Embryonic facial prominence (tissue), 1 donor: ENCODE data around the gene TRPC4AP.

ENCODE experiments used
- DNase-seq: peaks from one replicate; pipeline ENCODE4 v3.0.0-alpha.2; 2016; ENCODE audit errors: extremely low spot score

TRPC4AP gene

GRCh38 chr20:35001596-35002362 is 90.8 kb downstream of the TRPC4AP start:
- no peak for DNase-seq

- DNase-seq, result no peak
Measured at GRCh38 chr20:35000922-35001595, 91.5 kb downstream of the TRPC4AP start.

GRCh38 chr20:35000311-35000921 is 92.2 kb downstream of the TRPC4AP start:
- no peak for DNase-seq

- DNase-seq, result no peak
Measured at GRCh38 chr20:34999782-35000181, 92.8 kb downstream of the TRPC4AP start.

- no peak for DNase-seq
Measured at GRCh38 chr20:34999021-34999451, 93.6 kb downstream of the TRPC4AP start.

GRCh38 chr20:34998331-34998950 is 94.2 kb downstream of the TRPC4AP start:
- no peak for DNase-seq

GRCh38 chr20:34997774-34998173 is 94.8 kb downstream of the TRPC4AP start:
- DNase-seq, result no peak

- no peak for DNase-seq
Measured at GRCh38 chr20:34997131-34997561, 95.5 kb downstream of the TRPC4AP start.

- no peak for DNase-seq
Measured at GRCh38 chr20:34996243-34997028, 96.2 kb downstream of the TRPC4AP start.

GRCh38 chr20:34995696-34996095 is 96.9 kb downstream of the TRPC4AP start:
- DNase-seq, result no peak

- no peak for DNase-seq
Measured at GRCh38 chr20:34995192-34995591, 97.4 kb downstream of the TRPC4AP start.

- no peak for DNase-seq
Measured at GRCh38 chr20:34994509-34995131, 98.0 kb downstream of the TRPC4AP start.

GRCh38 chr20:34993941-34994508 is 98.6 kb downstream of the TRPC4AP start:
- no peak for DNase-seq

GRCh38 chr20:34992751-34993417 is 99.7 kb downstream of the TRPC4AP start:
- DNase-seq, result no peak

- no peak for DNase-seq
Measured at GRCh38 chr20:34990661-34991214, 101.9 kb downstream of the TRPC4AP start.

GRCh38 chr20:34990231-34990630 is 102.4 kb downstream of the TRPC4AP start:
- DNase-seq, result no peak

GRCh38 chr20:34989670-34990069 is 102.9 kb downstream of the TRPC4AP start:
- DNase-seq, result no peak

- no peak for DNase-seq
Measured at GRCh38 chr20:34989118-34989517, 103.5 kb downstream of the TRPC4AP start.

- DNase-seq, result no peak
Measured at GRCh38 chr20:34988191-34988540, 104.4 kb downstream of the TRPC4AP start.
